ENCODE results near the gene DNAJB7. TPM values are rescaled to one million over a fixed set of nuclear protein-coding genes. Genes with fewer than 3 reads are reported as not detected.
A peak's percentile ranks its signal among the peaks of the same experiment; 100 is the strongest.

The DNAJB7 gene
- total RNA-seq, 1 experiment from 2014 or later: not detected

DNA sequence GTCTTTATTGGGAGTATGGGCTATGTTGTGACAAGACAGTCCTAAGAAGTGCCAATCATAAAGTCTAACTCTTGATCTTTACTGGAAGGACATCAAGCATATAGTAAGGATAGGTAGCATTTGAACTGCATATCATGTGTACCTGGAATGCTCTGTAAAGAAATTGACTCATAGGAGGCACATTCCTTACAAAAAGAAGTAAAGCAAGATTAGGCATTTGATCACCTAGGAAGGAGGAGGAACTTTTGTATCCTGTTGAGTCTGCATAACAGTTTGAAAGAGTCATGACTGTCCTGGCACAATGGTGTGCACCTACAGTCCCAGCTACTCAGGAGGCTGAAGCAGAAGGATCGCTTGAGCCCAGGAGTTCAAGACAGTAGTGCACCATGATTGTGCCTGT is 42.2 kb upstream of the DNAJB7 start:
- H3K27ac ChIP-seq (ENCODE audit: insufficient read length, low read depth, low read length): no peak overlapping the region
- no peak overlapping the region for H2BK12ac ChIP-seq (ENCODE audit: insufficient read length, low read depth, low read length)
- H3K23me2 ChIP-seq (ENCODE audit: insufficient read length, low read depth, low read length, poor library complexity, severe bottlenecking): no peaks in the 10 kb centered on the region
- H3K4me3 Mint-ChIP-seq: no peak overlapping the region
- H4K20me1 ChIP-seq (ENCODE audit: control insufficient read depth, insufficient read depth, insufficient read length): no peaks in the 10 kb centered on the region
- no peaks in the 10 kb centered on the region for H3K9me3 ChIP-seq (ENCODE audit: control insufficient read depth, low read depth, low read length)
- no peak overlapping the region for H3K14ac ChIP-seq (ENCODE audit: insufficient read depth, low read length)
- H3K18ac ChIP-seq (ENCODE audit: insufficient read length, low read depth, low read length): no peak overlapping the region
- H3K27me3 Mint-ChIP-seq (ENCODE audit: low read depth): no peaks in the 10 kb centered on the region
- peaks cover 6 to 26% (median 7%) of the 10 kb centered on the region in 3 experiments for H3K36me3 Mint-ChIP-seq (ENCODE audit: insufficient read depth in 1 of 3, low read depth in 3 of 3)
- H3K56ac ChIP-seq (ENCODE audit: insufficient read length, low read depth, low read length): no peak overlapping the region
- H4K91ac ChIP-seq (ENCODE audit: insufficient read length, low read depth, low read length): no peak overlapping the region
- H2AFZ ChIP-seq (ENCODE audit: low read length): no peak overlapping the region
- DNase-seq: no peak
- H3K23ac ChIP-seq (ENCODE audit: insufficient read length, low read depth, low read length): no peak overlapping the region
- no peaks in the 10 kb centered on the region for H3K27me3 ChIP-seq (ENCODE audit: insufficient read depth, low read length)
- H3T11ph ChIP-seq (ENCODE audit: low read length): no peak overlapping the region
- no peak overlapping the region for H2AK5ac ChIP-seq (ENCODE audit: insufficient read length, low read length)
- no peak overlapping the region for H2BK120ac ChIP-seq (ENCODE audit: low read depth, low read length, poor library complexity, severe bottlenecking)
- H4K5ac ChIP-seq (ENCODE audit: insufficient read length, low read depth, low read length): no peak overlapping the region
- H3K4me1 ChIP-seq (ENCODE audit: insufficient read depth, low read length): no peaks in the 10 kb centered on the region
- no peak overlapping the region for H3K4me2 ChIP-seq (ENCODE audit: insufficient read depth, insufficient read length, low read length)
- H3K79me1 ChIP-seq (ENCODE audit: insufficient read depth, low read depth, low read length, poor library complexity, severe bottlenecking): no peaks in the 10 kb centered on the region
- 0 out of 7 replicates have a peak overlapping the region, but pooled peaks of 1 of the 3 experiments have one; percentile 18 for H3K27ac Mint-ChIP-seq
- H2BK15ac ChIP-seq (ENCODE audit: low read depth, low read length): no peak overlapping the region
- H2BK20ac ChIP-seq (ENCODE audit: low read depth, low read length, poor library complexity, severe bottlenecking): no peak overlapping the region
- H4K8ac ChIP-seq (replicated peaks; ENCODE audit: insufficient read length, low read depth, low read length): no peak overlapping the region
- no peak overlapping the region for H2BK5ac ChIP-seq (ENCODE audit: insufficient read length, low read length)
- H3K4ac ChIP-seq (ENCODE audit: low read depth, low read length): no peak overlapping the region
- H3K4me1 Mint-ChIP-seq: peaks cover 4 to 7% of the 10 kb centered on the region in 2 experiments
- H3K9me3 Mint-ChIP-seq: no peaks in the 10 kb centered on the region; a peak in 1 of 5 replicates
- H3K9ac ChIP-seq (ENCODE audit: extremely low read depth, insufficient read length, low read length): no peak overlapping the region
- no peaks in the 10 kb centered on the region for H3K79me2 ChIP-seq (ENCODE audit: insufficient read depth, low read length)
- WGBS (ENCODE audit: extremely low coverage, insufficient read length, low lambda C conversion rate): no CpG with 5 or more reads among the region's 1 CpG
- TF ChIP-seq, protein P1, sequence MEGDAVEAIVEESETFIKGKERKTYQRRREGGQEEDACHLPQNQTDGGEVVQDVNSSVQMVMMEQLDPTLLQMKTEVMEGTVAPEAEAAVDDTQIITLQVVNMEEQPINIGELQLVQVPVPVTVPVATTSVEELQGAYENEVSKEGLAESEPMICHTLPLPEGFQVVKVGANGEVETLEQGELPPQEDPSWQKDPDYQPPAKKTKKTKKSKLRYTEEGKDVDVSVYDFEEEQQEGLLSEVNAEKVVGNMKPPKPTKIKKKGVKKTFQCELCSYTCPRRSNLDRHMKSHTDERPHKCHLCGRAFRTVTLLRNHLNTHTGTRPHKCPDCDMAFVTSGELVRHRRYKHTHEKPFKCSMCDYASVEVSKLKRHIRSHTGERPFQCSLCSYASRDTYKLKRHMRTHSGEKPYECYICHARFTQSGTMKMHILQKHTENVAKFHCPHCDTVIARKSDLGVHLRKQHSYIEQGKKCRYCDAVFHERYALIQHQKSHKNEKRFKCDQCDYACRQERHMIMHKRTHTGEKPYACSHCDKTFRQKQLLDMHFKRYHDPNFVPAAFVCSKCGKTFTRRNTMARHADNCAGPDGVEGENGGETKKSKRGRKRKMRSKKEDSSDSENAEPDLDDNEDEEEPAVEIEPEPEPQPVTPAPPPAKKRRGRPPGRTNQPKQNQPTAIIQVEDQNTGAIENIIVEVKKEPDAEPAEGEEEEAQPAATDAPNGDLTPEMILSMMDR (conservative IDR thresholded peaks at IDR 0.05): no peak
